Natural killer cell (primary cell): ENCODE data around the gene LLGL1. TPM values are rescaled to one million over a fixed set of nuclear protein-coding genes. Genes with fewer than 3 reads are reported as not detected.
A peak's percentile ranks its signal among the peaks of the same experiment; 100 is the strongest.

Source experiments
- ATAC-seq, 3 donors: fragments of 150-1000 bp in 2 of 3; fragments of 200-7000 bp in 1 of 3; cut with Tn5 transposase; 1 replicate in 1 of 3; 2 replicates in 2 of 3; pipeline ENCODE4 v1.10.0; 2021; ENCODE audit warnings: mild to moderate bottlenecking in 2 of 3, moderate library complexity in 2 of 3
- DNase-seq, 2 donors: peaks; one replicate each; pipeline versions ENCODE4 v3.0.0 to v3.0.0-alpha.2; 2013 to 2021; ENCODE audit warnings: mixed read lengths in 1 of 2
- H3K27ac ChIP-seq: one replicate; pipeline ENCODE4 v1.5.1; 2013; ENCODE audit warnings: mild to moderate bottlenecking, low read length
- H3K27me3 ChIP-seq: one replicate; pipeline ENCODE4 v1.6.1; 2013; ENCODE audit warnings: low read length; ENCODE audit not compliant: control insufficient read depth, insufficient read depth
- H3K36me3 ChIP-seq: one replicate; pipeline ENCODE4 v1.6.1; 2013; ENCODE audit warnings: low read length; ENCODE audit not compliant: control insufficient read depth, insufficient read depth
- H3K4me1 ChIP-seq: one replicate; pipeline ENCODE4 v1.6.1; 2013; ENCODE audit warnings: low read length; ENCODE audit not compliant: control insufficient read depth, insufficient read depth
- H3K4me3 ChIP-seq: one replicate; pipeline ENCODE4 v1.5.1; 2013; ENCODE audit warnings: low read length
- H3K9me3 ChIP-seq: one replicate; pipeline ENCODE4 v1.6.1; 2013; ENCODE audit warnings: low read length; ENCODE audit not compliant: control insufficient read depth, insufficient read depth
- H3K27ac Mint-ChIP-seq, 2 donors: one replicate each; pipeline ENCODE4 v1.8.0; 2022; ENCODE audit warnings: mild to moderate bottlenecking in 2 of 2, mixed read lengths in 2 of 2, moderate library complexity in 1 of 2
- H3K27me3 Mint-ChIP-seq, 2 donors: one replicate each; pipeline ENCODE4 v1.8.0; 2022; ENCODE audit warnings: low read depth in 2 of 2, mixed read lengths in 2 of 2
- H3K36me3 Mint-ChIP-seq: one replicate; pipeline ENCODE4 v1.8.0; 2022; ENCODE audit warnings: mixed read lengths
- H3K4me1 Mint-ChIP-seq, 2 donors: one replicate each; pipeline ENCODE4 v1.8.0; 2022; ENCODE audit warnings: mixed read lengths in 2 of 2
- H3K4me3 Mint-ChIP-seq: one replicate; pipeline ENCODE4 v1.8.0; 2022; ENCODE audit warnings: mild to moderate bottlenecking, moderate library complexity, mixed read lengths
- H3K9me3 Mint-ChIP-seq, 2 donors: one replicate each; pipeline ENCODE4 v1.8.0; 2022; ENCODE audit warnings: mixed read lengths in 2 of 2
- WGBS: methylation state at CpG from one replicate; pipeline ENCODE4 v1.1.7; 2013; ENCODE audit warnings: missing lambda C conversion rate; ENCODE audit not compliant: insufficient coverage; 5-methylcytosine and 5-hydroxymethylcytosine counted together
- intact Hi-C: fragments of 100-400 bp; cut with micrococcal nuclease; formaldehyde crosslinking; loops from one replicate; pipeline ENCODE4 v1.14.2; 2022
- total RNA-seq, 4 donors: library from RNA; stranded (reverse); fragments of 120-200 nt in 1 of 4; gene quantifications; one replicate each; pipeline versions ENCODE4 v1.2.3 to v1.2.4, GENCODE V29; 2013 to 2022
- TF ChIP-seq, protein P1 (sequence below): fragments of 200-600 bp; IDR thresholded peaks from one replicate; pipeline ENCODE4 v1.8.0; 2022; ENCODE audit warnings: antibody characterized with exemption

LLGL1 gene
- total RNA-seq, 3 donors from 2014 or later (not counting 1 experiment from before 2014, with no cell fraction given) = 19.7 to 26.2 (median 25.8) TPM

DNA sequence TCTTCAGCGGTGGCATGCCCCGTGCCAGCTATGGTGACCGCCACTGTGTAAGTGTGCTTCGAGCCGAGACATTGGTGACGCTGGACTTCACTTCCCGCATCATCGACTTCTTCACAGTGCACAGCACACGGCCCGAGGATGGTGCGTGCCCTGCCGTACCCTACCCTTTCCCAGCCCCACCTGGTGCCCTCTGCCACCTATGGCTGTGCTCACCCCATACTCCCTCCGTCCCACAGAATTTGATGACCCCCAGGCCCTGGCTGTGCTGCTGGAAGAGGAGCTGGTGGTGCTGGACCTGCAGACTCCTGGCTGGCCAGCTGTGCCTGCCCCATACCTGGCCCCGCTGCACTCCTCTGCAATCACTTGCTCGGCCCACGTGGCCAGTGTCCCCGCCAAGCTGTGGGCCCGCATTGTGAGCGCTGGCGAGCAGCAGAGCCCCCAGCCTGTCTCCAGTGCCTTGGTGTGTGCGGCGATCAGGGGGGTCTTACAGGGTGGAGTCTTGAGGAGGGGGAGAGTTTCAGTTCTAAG lies 9.5 kb downstream of the LLGL1 start:
- TF ChIP-seq, protein P1, sequence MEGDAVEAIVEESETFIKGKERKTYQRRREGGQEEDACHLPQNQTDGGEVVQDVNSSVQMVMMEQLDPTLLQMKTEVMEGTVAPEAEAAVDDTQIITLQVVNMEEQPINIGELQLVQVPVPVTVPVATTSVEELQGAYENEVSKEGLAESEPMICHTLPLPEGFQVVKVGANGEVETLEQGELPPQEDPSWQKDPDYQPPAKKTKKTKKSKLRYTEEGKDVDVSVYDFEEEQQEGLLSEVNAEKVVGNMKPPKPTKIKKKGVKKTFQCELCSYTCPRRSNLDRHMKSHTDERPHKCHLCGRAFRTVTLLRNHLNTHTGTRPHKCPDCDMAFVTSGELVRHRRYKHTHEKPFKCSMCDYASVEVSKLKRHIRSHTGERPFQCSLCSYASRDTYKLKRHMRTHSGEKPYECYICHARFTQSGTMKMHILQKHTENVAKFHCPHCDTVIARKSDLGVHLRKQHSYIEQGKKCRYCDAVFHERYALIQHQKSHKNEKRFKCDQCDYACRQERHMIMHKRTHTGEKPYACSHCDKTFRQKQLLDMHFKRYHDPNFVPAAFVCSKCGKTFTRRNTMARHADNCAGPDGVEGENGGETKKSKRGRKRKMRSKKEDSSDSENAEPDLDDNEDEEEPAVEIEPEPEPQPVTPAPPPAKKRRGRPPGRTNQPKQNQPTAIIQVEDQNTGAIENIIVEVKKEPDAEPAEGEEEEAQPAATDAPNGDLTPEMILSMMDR = no peak
- 97% methylated on average over 22 of the region's 22 CpGs for WGBS
- no peaks in the 10 kb centered on the region for H3K9me3 ChIP-seq
- no peak overlapping the region for H3K4me3 ChIP-seq
- ATAC-seq = no peak
- no peak for DNase-seq
- H3K27ac ChIP-seq = no peak overlapping the region
- Mint-ChIP-seq H3K4me1 (no peaks in the 10 kb centered on the region), H3K4me3 (no peak overlapping the region), H3K36me3 (no peaks in the 10 kb centered on the region), H3K27me3 (no peaks in the 10 kb centered on the region), H3K9me3 (no peaks in the 10 kb centered on the region), H3K27ac (no peak overlapping the region)
- H3K27me3 ChIP-seq = no peaks in the 10 kb centered on the region
- H3K4me1 ChIP-seq = no peaks in the 10 kb centered on the region
- intact Hi-C loops = no loop called here
- H3K36me3 ChIP-seq = peaks cover 45% of the 10 kb centered on the region

DNA sequence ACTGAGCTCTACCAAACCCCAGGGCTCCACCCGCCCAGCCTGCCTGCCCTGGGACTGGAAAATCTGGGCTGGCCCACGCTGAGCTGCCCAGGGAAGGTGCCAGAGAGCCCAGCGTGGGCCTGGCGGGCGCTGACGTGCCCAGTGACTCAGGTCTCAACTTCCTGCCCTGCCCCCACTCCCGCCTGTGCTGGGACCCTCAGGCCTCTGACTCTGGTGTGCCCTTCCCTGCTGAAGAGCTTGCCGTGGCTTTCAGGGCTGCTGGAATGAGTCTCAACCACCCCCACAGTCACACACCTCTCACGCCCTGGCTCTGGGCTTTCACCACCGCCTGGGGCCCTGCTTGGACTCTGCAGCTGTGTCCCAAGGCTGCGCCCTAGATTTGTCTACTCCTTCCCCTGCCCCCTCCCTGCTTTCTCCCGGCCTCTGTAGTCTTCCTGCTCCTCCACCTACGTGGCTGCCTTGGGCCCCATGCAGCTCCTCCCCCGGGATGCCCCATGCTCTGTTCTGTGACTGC lies 10.4 kb downstream of the LLGL1 start:
- 79% methylated on average over 14 of the region's 14 CpGs for WGBS
- H3K4me1 Mint-ChIP-seq = no peaks in the 10 kb centered on the region
- H3K9me3 ChIP-seq = no peaks in the 10 kb centered on the region
- TF ChIP-seq, protein P1 = no peak
- peaks cover 45% of the 10 kb centered on the region for H3K36me3 ChIP-seq
- intact Hi-C loops = no loop called here
- DNase-seq = no peak
- H3K27me3 Mint-ChIP-seq = no peaks in the 10 kb centered on the region
- no peaks in the 10 kb centered on the region for H3K4me1 ChIP-seq
- H3K36me3 Mint-ChIP-seq = no peaks in the 10 kb centered on the region
- H3K27ac Mint-ChIP-seq = peak overlapping the region in 1 of 2 donors; percentile 44
- H3K9me3 Mint-ChIP-seq = no peaks in the 10 kb centered on the region
- H3K27me3 ChIP-seq = no peaks in the 10 kb centered on the region
- H3K4me3 ChIP-seq = no peak overlapping the region
- ATAC-seq = no peak
- no peak overlapping the region for H3K27ac ChIP-seq
- H3K4me3 Mint-ChIP-seq = no peak overlapping the region

DNA sequence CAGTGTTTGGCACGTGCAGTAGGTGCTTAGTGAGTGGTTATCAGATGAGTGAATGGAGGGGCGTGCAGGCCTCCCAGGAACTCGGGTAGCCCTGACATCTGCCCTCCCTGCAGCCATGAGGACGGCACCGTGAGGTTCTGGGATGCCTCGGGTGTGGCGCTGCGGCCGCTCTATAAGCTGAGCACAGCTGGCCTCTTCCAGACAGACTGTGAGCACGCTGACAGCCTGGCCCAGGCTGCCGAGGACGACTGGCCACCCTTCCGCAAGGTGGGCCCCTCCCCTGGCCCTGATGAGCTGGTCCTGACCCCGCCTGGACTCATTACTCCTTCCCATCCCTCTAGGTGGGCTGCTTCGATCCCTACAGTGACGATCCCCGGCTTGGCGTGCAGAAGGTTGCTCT lies 11.1 kb downstream of the LLGL1 start:
- Mint-ChIP-seq H3K9me3 (no peaks in the 10 kb centered on the region), H3K4me1 (no peaks in the 10 kb centered on the region), H3K36me3 (no peaks in the 10 kb centered on the region), H3K4me3 (no peak overlapping the region), H3K27ac (peak overlapping the region in 1 of 2 donors; percentile 44), H3K27me3 (no peaks in the 10 kb centered on the region)
- intact Hi-C loops = no loop called here
- DNase-seq (no peak), ATAC-seq (no peak)
- H3K4me3 ChIP-seq = no peak overlapping the region
- no peaks in the 10 kb centered on the region for H3K27me3 ChIP-seq
- H3K36me3 ChIP-seq = peaks cover 46% of the 10 kb centered on the region
- TF ChIP-seq, protein P1 = no peak
- H3K4me1 ChIP-seq = no peaks in the 10 kb centered on the region
- no peaks in the 10 kb centered on the region for H3K9me3 ChIP-seq
- WGBS = 98% methylated on average over 18 of the region's 18 CpGs
- H3K27ac ChIP-seq = no peak overlapping the region

DNA sequence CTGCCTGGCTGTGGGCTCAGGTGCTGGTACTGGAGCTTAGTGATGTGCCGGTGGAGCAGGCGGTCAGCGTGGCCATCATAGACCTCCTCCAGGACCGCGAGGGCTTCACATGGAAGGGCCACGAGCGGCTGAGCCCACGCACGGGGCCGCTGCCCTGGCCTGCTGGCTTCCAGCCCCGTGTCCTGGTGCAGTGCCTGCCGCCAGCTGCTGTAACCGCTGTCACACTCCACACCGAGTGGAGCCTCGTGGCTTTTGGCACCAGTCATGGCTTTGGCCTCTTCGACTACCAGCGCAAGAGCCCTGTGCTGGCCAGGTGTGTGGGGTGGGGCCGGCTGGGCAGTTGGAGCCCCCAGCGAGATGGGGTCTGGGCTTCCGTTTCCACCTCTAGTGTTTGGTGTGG lies 12.0 kb downstream of the LLGL1 start:
- TF ChIP-seq, protein P1 = no peak
- no peak overlapping the region for H3K27ac ChIP-seq
- no peak for ATAC-seq
- 96% methylated on average over 20 of the region's 20 CpGs for WGBS
- Mint-ChIP-seq H3K9me3 (no peaks in the 10 kb centered on the region), H3K27ac (no peak overlapping the region), H3K4me1 (no peaks in the 10 kb centered on the region), H3K4me3 (no peak overlapping the region), H3K27me3 (no peaks in the 10 kb centered on the region), H3K36me3 (no peaks in the 10 kb centered on the region)
- no peak overlapping the region for H3K4me3 ChIP-seq
- H3K27me3 ChIP-seq = no peaks in the 10 kb centered on the region
- intact Hi-C loops = no loop called here
- no peaks in the 10 kb centered on the region for H3K4me1 ChIP-seq
- no peaks in the 10 kb centered on the region for H3K9me3 ChIP-seq
- no peak for DNase-seq
- peaks cover 45% of the 10 kb centered on the region for H3K36me3 ChIP-seq
